IPS-NIHi11 (cell line): ENCODE results near the gene FBXO10.
"Not testable (repeated sequence)": the region's sequence is repeated elsewhere in the genome, so short reads cannot be mapped to it uniquely, and the experiment has no call there.

Experiments used
- DNase-seq: peaks from one replicate; pipeline ENCODE4 v3.0.0; 2012; ENCODE audit warnings: mixed read lengths, low spot score

Gene FBXO10

GRCh38 chr9:37549527-37549926, 26.7 kb downstream of the FBXO10 start:
- no peak for DNase-seq

GRCh38 chr9:37547328-37547878, 28.8 kb downstream of the FBXO10 start:
- no peak for DNase-seq

- no peak for DNase-seq
These were observed 32.7 kb downstream of the FBXO10 start for GRCh38 chr9:37543468-37543867.

- no peak for DNase-seq
These were observed 33.3 kb downstream of the FBXO10 start for GRCh38 chr9:37542895-37543294.

GRCh38 chr9:37542488-37542887, 33.7 kb downstream of the FBXO10 start:
- DNase-seq: no peak

GRCh38 chr9:37541465-37541864, 34.7 kb downstream of the FBXO10 start:
- DNase-seq: no peak

- DNase-seq: peak; percentile 51
These were observed 35.5 kb downstream of the FBXO10 start for GRCh38 chr9:37540634-37541033.

GRCh38 chr9:37539634-37540033, 36.5 kb downstream of the FBXO10 start:
- DNase-seq: no peak

GRCh38 chr9:37538099-37538498, 38.1 kb downstream of the FBXO10 start:
- no peak for DNase-seq

GRCh38 chr9:37534901-37535300, 41.3 kb downstream of the FBXO10 start:
- no peak for DNase-seq

- DNase-seq: no peak
These were observed 41.8 kb downstream of the FBXO10 start for GRCh38 chr9:37534412-37534811.

- DNase-seq: no peak
These were observed 44.5 kb downstream of the FBXO10 start for GRCh38 chr9:37531699-37532098.

GRCh38 chr9:37528652-37529471, 47.3 kb downstream of the FBXO10 start:
- peak; percentile 46 for DNase-seq

- DNase-seq: no peak
These were observed 52.3 kb downstream of the FBXO10 start for GRCh38 chr9:37523916-37524315.

GRCh38 chr9:37522971-37523370, 53.2 kb downstream of the FBXO10 start:
- no peak for DNase-seq

- no peak for DNase-seq
These were observed 55.1 kb downstream of the FBXO10 start for GRCh38 chr9:37521111-37521510.

GRCh38 chr9:37520641-37521040, 55.5 kb downstream of the FBXO10 start:
- DNase-seq: no peak

GRCh38 chr9:37517923-37518322, 58.3 kb downstream of the FBXO10 start:
- DNase-seq: no peak

GRCh38 chr9:37515620-37516258, 60.4 kb downstream of the FBXO10 start:
- no peak for DNase-seq

- DNase-seq: no peak
These were observed 61.2 kb downstream of the FBXO10 start for GRCh38 chr9:37514999-37515398.

- DNase-seq: not testable (repeated sequence)
These were observed 61.8 kb downstream of the FBXO10 start for GRCh38 chr9:37514415-37514814.

- DNase-seq: no peak
These were observed 63.7 kb downstream of the FBXO10 start for GRCh38 chr9:37512437-37512836.
